Measurements from ENCODE around the gene SOCS7.

GRCh38 chr17:38430822-38431221 lies 79.2 kb downstream of the SOCS7 start:
- TF ChIP-seq MAX (IDR thresholded peaks at IDR 0.05) = no peak
- no peak for TF ChIP-seq CTCF (IDR thresholded peaks at IDR 0.05; ENCODE audit: low read depth, low read length, missing input control)
- no peak for TF ChIP-seq SP1 (IDR thresholded peaks at IDR 0.05)
- no peak for TF ChIP-seq JUND (IDR thresholded peaks at IDR 0.05)
- TF ChIP-seq YY1 (IDR thresholded peaks at IDR 0.05) = no peak
- no peak for TF ChIP-seq REST (IDR thresholded peaks at IDR 0.05)
- TF ChIP-seq TAF1 (conservative IDR thresholded peaks at IDR 0.05) = no peak
- no peak for TF ChIP-seq EGR1 (IDR thresholded peaks at IDR 0.05; ENCODE audit: low read depth in 2 of 2)
- TF ChIP-seq RAD21 (IDR thresholded peaks at IDR 0.05) = no peak
- TF ChIP-seq ATF3 (IDR thresholded peaks at IDR 0.05) = no peak
- TF ChIP-seq NR2F2 (IDR thresholded peaks at IDR 0.05) = no peak
